HG03432 (cell line): ENCODE measurements around the gene FRRS1L.

Source experiments
- ATAC-seq: cut with Tn5 transposase; IDR thresholded peaks from one replicate; pipeline ENCODE4 v1.9.1; 2021; ENCODE audit warnings: mild to moderate bottlenecking, moderate library complexity; ENCODE audit not compliant: unreplicated experiment

FRRS1L gene

GRCh38 chr9:109108318-109108717 lies 58.7 kb downstream of the FRRS1L start:
- no peak for ATAC-seq

GRCh38 chr9:109107402-109108240 lies 59.4 kb downstream of the FRRS1L start:
- ATAC-seq = no peak

- ATAC-seq = peak; percentile 84
Measured at GRCh38 chr9:109101810-109102209, 65.2 kb downstream of the FRRS1L start.

- ATAC-seq = no peak
Measured at GRCh38 chr9:109101202-109101595, 65.8 kb downstream of the FRRS1L start.

GRCh38 chr9:109100543-109101201 lies 66.4 kb downstream of the FRRS1L start:
- ATAC-seq = no peak

GRCh38 chr9:109098960-109099308 lies 68.1 kb downstream of the FRRS1L start:
- no peak for ATAC-seq

- peak; percentile 44 for ATAC-seq
Measured at GRCh38 chr9:109098171-109098959, 68.7 kb downstream of the FRRS1L start.

GRCh38 chr9:109097146-109097545 lies 69.9 kb downstream of the FRRS1L start:
- no peak for ATAC-seq

- no peak for ATAC-seq
Measured at GRCh38 chr9:109095321-109095720, 71.7 kb downstream of the FRRS1L start.

- ATAC-seq = no peak
Measured at GRCh38 chr9:109094268-109094667, 72.8 kb downstream of the FRRS1L start.

GRCh38 chr9:109092587-109092986 lies 74.5 kb downstream of the FRRS1L start:
- no peak for ATAC-seq

GRCh38 chr9:109092051-109092580 lies 74.9 kb downstream of the FRRS1L start:
- no peak for ATAC-seq

- no peak for ATAC-seq
Measured at GRCh38 chr9:109088221-109088620, 78.8 kb downstream of the FRRS1L start.

- ATAC-seq = no peak
Measured at GRCh38 chr9:109087795-109088194, 79.3 kb downstream of the FRRS1L start.

GRCh38 chr9:109086221-109086620 lies 80.8 kb downstream of the FRRS1L start:
- ATAC-seq = peak; percentile 87

GRCh38 chr9:109085510-109085909 lies 81.5 kb downstream of the FRRS1L start:
- ATAC-seq = no peak

- no peak for ATAC-seq
Measured at GRCh38 chr9:109083813-109084405, 83.1 kb downstream of the FRRS1L start.

GRCh38 chr9:109083141-109083540 lies 83.9 kb downstream of the FRRS1L start:
- no peak for ATAC-seq

GRCh38 chr9:109082091-109082620 lies 84.9 kb downstream of the FRRS1L start:
- ATAC-seq = no peak
